ENCODE data around the gene PRCC. TPM values are rescaled to one million over a fixed set of nuclear protein-coding genes. Genes with fewer than 3 reads are reported as not detected.

PRCC gene, protein sequence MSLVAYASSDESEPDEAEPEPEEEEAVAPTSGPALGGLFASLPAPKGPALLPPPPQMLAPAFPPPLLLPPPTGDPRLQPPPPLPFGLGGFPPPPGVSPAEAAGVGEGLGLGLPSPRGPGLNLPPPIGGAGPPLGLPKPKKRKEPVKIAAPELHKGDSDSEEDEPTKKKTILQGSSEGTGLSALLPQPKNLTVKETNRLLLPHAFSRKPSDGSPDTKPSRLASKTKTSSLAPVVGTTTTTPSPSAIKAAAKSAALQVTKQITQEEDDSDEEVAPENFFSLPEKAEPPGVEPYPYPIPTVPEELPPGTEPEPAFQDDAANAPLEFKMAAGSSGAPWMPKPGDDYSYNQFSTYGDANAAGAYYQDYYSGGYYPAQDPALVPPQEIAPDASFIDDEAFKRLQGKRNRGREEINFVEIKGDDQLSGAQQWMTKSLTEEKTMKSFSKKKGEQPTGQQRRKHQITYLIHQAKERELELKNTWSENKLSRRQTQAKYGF
- total RNA-seq, result 10 to 100 TPM; 71.9 to 75.5 TPM

GRCh38 chr1:156767101-156767878, at the start of gene PRCC:
PRCC (plus strand) TSS chr1:156767535; CDS start chr1:156767772, 237 bp downstream.
- CTCF ChIA-PET, result interaction anchor here (0.7 to 18.8 kb wide), 8 partner anchors 11 to 322 kb away, joined by 3 to 206 read pairs (median 4); partner anchors contain the start of genes HDGF, ISG20L2, METTL25B and MRPL24
- ATAC-seq, result peak; percentile 96

GRCh38 chr1:156721131-156721530, 46.2 kb upstream of the PRCC start:
- peaks cover 23% of the 10 kb centered on the region for H3K4me1 Mint-ChIP-seq (ENCODE audit: low read depth)
- no peaks in the 10 kb centered on the region for H3K9me3 Mint-ChIP-seq (ENCODE audit: insufficient read depth)
- DNase-seq (no peak), ATAC-seq (no peak)
- H3K27ac Mint-ChIP-seq, result no peak overlapping the region
- peaks cover 48% of the 10 kb centered on the region for H3K36me3 Mint-ChIP-seq (ENCODE audit: low read depth)
- no peak overlapping the region for H3K4me3 Mint-ChIP-seq
- ChIA-PET POLR2A (no interaction called here), CTCF (interaction anchor here (0.9 to 12.9 kb wide), 9 partner anchors 14 to 335 kb away, joined by 3 to 543 read pairs (median 3); partner anchors contain the start of genes CRABP2 and NES)
- no peaks in the 10 kb centered on the region for H3K27me3 Mint-ChIP-seq (ENCODE audit: low read depth)

More at GRCh38 chr1:156767101-156767878, at the start of gene PRCC:
- Mint-ChIP-seq H3K9me3 (ENCODE audit: insufficient read depth) (no peaks in the 10 kb centered on the region), H3K4me3 (no peak within 1 kb of the TSS), H3K27me3 (ENCODE audit: low read depth) (no peaks in the 10 kb centered on the region), H3K4me1 (ENCODE audit: low read depth) (peaks cover 42% of the 10 kb centered on the region), H3K27ac (no peak within 1 kb of the TSS), H3K36me3 (ENCODE audit: low read depth) (peaks cover 33% of the 10 kb centered on the region)
- DNase-seq, result peak; percentile 99
- POLR2A ChIA-PET, result interaction anchor here (0.9 to 4.1 kb wide), 6 partner anchors 10 to 93 kb away, joined by 4 to 35 read pairs (median 8); partner anchors contain the start of genes HDGF, ISG20L2, METTL25B and MRPL24

DNA sequence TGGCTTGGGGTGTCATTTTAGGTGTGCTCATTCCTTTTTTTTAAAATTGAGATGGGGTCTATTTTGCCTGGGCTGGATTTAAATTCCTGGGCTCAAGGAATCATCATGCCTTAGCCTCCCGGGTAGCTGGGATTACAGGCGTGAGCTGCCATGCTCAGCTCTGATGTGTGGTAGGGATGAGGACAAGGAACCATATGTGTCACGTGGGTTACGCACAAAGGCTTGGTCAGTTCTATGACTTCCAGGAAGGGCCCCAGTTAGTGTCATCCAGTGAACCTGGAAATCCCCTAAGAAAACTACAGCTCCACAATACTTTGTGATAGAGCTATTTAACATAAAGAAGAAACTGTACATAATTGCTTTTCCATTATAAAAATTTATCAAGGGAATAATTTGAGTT, 45.8 kb upstream of the PRCC start:
- DNase-seq (no peak), ATAC-seq (no peak)
- Mint-ChIP-seq H3K9me3 (ENCODE audit: insufficient read depth) (no peaks in the 10 kb centered on the region), H3K4me3 (no peak overlapping the region), H3K27ac (no peak overlapping the region), H3K27me3 (ENCODE audit: low read depth) (no peaks in the 10 kb centered on the region), H3K4me1 (ENCODE audit: low read depth) (peaks cover 23% of the 10 kb centered on the region), H3K36me3 (ENCODE audit: low read depth) (peaks cover 47% of the 10 kb centered on the region)
- CTCF ChIA-PET, result interaction anchor here (0.9 to 12.9 kb wide), 8 partner anchors 14 to 336 kb away, joined by 3 to 543 read pairs (median 3); partner anchors contain the start of genes CRABP2, NES and NTRK1
- POLR2A ChIA-PET, result no interaction called here

DNA sequence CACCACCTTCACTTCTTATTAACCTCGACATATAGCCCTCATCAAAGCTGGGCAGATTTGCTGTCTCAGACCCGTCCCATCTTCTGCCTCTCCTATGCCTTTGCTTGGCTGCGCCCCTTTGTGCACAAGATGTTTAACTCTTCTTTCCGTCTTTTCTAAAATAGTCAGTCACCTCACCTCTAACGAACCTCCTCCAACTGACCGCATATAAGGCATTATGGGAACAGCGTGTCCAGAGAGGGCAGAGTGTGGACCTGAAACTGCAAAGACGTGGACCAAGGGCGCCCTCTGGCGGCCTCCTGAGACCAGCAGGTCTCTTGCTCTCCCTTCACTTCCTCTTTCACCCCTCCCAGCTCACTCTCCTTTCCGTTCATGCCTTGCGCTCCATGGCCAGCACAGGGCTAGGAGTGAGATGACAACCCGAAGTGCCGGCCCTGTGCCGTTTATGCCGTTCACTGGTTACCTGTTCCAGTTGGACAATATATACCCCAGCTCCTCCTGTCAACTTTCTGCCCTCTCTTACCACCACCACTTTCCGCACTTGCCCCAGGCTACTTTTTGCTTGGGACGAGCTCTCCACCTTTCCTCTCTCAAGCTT, 41.6 kb upstream of the PRCC start:
- POLR2A ChIA-PET, result interaction anchor here (0.7 to 7.4 kb wide), 8 partner anchors 15 to 1163 kb away, joined by 3 to 68 read pairs (median 11); partner anchors contain the start of genes ASH1L, HDGF, MRPL24 and PRCC
- H3K36me3 Mint-ChIP-seq (ENCODE audit: low read depth), result peaks cover 48% of the 10 kb centered on the region
- peaks cover 40% of the 10 kb centered on the region for H3K4me1 Mint-ChIP-seq (ENCODE audit: low read depth)
- no peak overlapping the region for H3K27ac Mint-ChIP-seq
- no peaks in the 10 kb centered on the region for H3K9me3 Mint-ChIP-seq (ENCODE audit: insufficient read depth)
- DNase-seq, result peak; percentile 86
- no peaks in the 10 kb centered on the region for H3K27me3 Mint-ChIP-seq (ENCODE audit: low read depth)
- no peak overlapping the region for H3K4me3 Mint-ChIP-seq
- CTCF ChIA-PET, result interaction anchor here (0.7 to 12.9 kb wide), 66 partner anchors 10 to 452 kb away, joined by 3 to 543 read pairs (median 6); partner anchors contain the start of genes CRABP2, HDGF, INSRR and MRPL24
- ATAC-seq, result peak; percentile 25

DNA sequence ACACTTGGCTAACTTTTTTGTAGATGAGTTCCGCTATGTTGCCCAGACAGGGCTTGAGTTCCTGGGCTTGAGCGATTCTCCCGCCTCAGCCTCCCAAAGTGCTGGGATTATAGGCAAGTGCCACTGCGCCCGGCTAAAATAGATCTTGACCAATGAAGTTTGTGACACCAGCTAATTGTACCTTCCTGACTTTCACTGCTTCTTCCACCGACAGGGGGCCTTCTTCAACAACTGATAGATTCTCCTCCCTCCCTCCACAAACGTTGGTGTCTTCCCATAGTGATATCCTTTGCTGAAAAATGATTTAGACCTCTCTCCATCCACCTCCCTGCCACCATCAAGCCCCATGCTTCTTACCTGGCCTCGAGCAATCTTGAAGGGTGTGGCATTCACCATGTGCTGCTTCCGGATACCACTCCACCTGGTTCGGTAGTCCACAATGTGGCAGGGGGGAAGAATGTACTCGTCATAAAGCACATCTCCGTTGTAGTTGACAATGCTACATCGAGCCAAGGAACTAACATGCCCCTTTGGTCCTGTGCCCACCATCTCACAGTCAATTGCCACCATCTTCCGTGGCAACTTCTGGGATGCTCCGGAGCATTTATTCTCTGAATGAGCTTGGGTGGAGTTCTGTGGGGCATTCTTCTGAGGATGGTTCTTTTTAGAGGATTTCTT, 40.6 kb upstream of the PRCC start:
- no peaks in the 10 kb centered on the region for H3K27me3 Mint-ChIP-seq (ENCODE audit: low read depth)
- POLR2A ChIA-PET, result interaction anchor here (0.7 to 7.4 kb wide), 9 partner anchors 14 to 1164 kb away, joined by 3 to 68 read pairs (median 16); partner anchors contain the start of genes ASH1L, HDGF, MRPL24 and NTRK1
- H3K4me1 Mint-ChIP-seq (ENCODE audit: low read depth), result peaks cover 40% of the 10 kb centered on the region
- H3K4me3 Mint-ChIP-seq, result no peak overlapping the region
- DNase-seq (peak; percentile 77), ATAC-seq (no peak)
- CTCF ChIA-PET, result interaction anchor here (0.7 to 12.9 kb wide), 65 partner anchors 9 to 341 kb away, joined by 3 to 543 read pairs (median 6); partner anchors contain the start of genes CRABP2, HAPLN2, HDGF and INSRR
- peaks cover 39% of the 10 kb centered on the region for H3K36me3 Mint-ChIP-seq (ENCODE audit: low read depth)
- no peaks in the 10 kb centered on the region for H3K9me3 Mint-ChIP-seq (ENCODE audit: insufficient read depth)
- H3K27ac Mint-ChIP-seq, result no peak overlapping the region

- Mint-ChIP-seq H3K4me3 (no peak overlapping the region), H3K27me3 (ENCODE audit: low read depth) (no peaks in the 10 kb centered on the region), H3K27ac (no peak overlapping the region), H3K4me1 (ENCODE audit: low read depth) (peaks cover 38% of the 10 kb centered on the region), H3K36me3 (ENCODE audit: low read depth) (peaks cover 38% of the 10 kb centered on the region), H3K9me3 (ENCODE audit: insufficient read depth) (no peaks in the 10 kb centered on the region)
- ChIA-PET POLR2A (interaction anchor here (0.6 to 7.4 kb wide), 12 partner anchors 13 to 145 kb away, joined by 3 to 68 read pairs (median 8); partner anchors contain the start of genes HDGF, MRPL24, NTRK1 and PRCC), CTCF (interaction anchor here (0.7 to 12.9 kb wide), 32 partner anchors 8 to 342 kb away, joined by 3 to 543 read pairs (median 18); partner anchors contain the start of genes CRABP2, HAPLN2, HDGF and INSRR)
- no peak for ATAC-seq
- no peak for DNase-seq
Measured at GRCh38 chr1:156727492-156727891, 39.8 kb upstream of the PRCC start.

DNA sequence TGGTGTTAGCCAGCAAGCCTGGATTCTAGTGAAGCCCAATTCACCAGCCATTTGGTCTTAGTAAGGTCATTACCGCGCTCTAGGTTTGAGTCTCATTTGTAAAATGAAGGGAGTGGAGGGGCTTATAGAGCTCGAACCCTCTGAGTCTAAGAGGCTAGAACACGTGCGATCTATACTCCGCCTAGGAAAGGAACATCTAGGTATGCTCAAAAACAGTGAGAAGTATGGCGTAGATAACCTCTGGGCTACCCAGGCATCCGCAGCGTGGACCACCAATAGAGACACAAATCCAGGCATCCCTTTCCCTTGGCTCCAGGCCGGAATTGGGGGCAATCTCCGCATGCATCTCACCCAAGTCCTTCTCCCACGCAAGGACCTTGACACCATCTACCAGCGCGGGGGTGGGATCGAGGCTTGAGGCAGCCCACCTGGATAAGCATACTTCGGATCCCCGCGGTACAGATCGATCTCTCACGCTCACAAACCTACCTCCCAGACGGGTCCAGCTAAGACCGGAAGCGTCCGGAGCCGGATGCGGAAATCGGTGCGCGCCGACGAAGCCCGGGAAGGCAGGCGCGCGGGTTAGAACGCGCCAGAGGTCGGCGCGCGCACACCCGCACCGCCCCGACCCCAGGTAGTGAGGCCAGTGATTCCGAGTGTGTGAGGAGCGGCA, 39.3 kb upstream of the PRCC start, which contains the start of gene METTL25B:
Gene METTL25B, plus strand, starts transcription at position 544 of the 673 bp plus-strand sequence. CDS start 636 bp downstream, outside the sequence.
- Mint-ChIP-seq H3K4me1 (ENCODE audit: low read depth) (peaks cover 36% of the 10 kb centered on the region), H3K9me3 (ENCODE audit: insufficient read depth) (no peaks in the 10 kb centered on the region), H3K27ac (no peak within 1 kb of the TSS), H3K27me3 (ENCODE audit: low read depth) (no peaks in the 10 kb centered on the region), H3K36me3 (ENCODE audit: low read depth) (peaks cover 39% of the 10 kb centered on the region), H3K4me3 (no peak within 1 kb of the TSS)
- DNase-seq, result peak; percentile 86
- peak; percentile 70 for ATAC-seq
- CTCF ChIA-PET, result interaction anchor here (0.9 to 12.9 kb wide), 20 partner anchors 14 to 342 kb away, joined by 3 to 543 read pairs (median 26); partner anchors contain the start of genes CRABP2, HAPLN2, HDGF and INSRR
- POLR2A ChIA-PET, result interaction anchor here (0.6 to 7.4 kb wide), 28 partner anchors 12 to 1452 kb away, joined by 3 to 68 read pairs (median 4); partner anchors contain the start of genes CRABP2, HDGF, MEF2D and MRPL24

DNA sequence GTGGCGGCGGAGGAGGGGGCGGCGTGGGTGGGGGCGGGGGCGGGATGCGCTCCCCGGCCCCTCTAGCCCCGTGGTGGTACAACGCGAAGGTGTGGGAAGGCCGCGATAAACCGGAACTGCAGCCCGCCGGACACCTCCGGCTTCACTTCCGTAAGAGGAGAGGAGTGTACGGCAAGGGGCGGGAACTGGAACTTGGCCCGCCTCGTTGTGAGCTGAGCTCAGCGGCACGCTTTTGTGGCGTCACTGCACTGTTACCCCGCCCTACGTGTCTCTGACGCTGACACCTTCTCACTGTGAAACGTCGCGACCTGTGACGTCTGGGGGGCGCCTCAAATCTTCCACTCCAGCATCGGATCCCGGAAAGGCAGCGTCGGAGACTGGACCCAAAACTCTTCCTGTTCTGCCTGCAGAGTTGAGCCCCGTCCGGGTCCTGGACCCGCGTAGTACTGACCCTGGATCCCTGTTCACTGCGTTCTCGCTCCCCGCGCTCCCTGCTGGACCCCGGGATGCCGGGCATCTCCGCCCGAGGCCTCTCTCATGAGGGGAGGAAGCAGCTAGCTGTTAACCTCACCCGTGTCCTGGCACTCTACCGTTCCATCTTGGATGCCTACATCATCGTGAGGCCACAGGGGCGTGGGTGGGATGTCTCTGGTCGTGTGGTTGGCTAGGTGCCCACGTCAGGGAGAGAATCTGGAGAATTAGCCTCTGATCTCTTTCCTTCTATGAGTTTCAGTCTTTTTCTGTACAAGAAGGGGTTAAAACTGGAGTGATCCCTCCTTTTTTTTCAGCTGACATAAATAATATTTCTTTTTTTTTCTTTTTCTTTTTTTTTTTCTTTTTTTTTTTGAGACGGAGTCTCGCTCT, 38.5 kb upstream of the PRCC start, which contains the start of gene ISG20L2:
Gene ISG20L2, minus strand, starts transcription at position 168 of the 864 bp plus-strand sequence. CDS start 1,114 bp downstream, outside the sequence.
- no peaks in the 10 kb centered on the region for H3K27me3 Mint-ChIP-seq (ENCODE audit: low read depth)
- H3K27ac Mint-ChIP-seq, result no peak within 1 kb of the TSS
- peak; percentile 99 for DNase-seq
- peaks cover 33% of the 10 kb centered on the region for H3K36me3 Mint-ChIP-seq (ENCODE audit: low read depth)
- H3K9me3 Mint-ChIP-seq (ENCODE audit: insufficient read depth), result no peaks in the 10 kb centered on the region
- CTCF ChIA-PET, result interaction anchor here (1.0 to 12.9 kb wide), 14 partner anchors 10 to 343 kb away, joined by 3 to 543 read pairs (median 84); partner anchors contain the start of genes CRABP2, HDGF, INSRR and MRPL24
- POLR2A ChIA-PET, result interaction anchor here (0.6 to 7.4 kb wide), 24 partner anchors 12 to 228 kb away, joined by 3 to 68 read pairs (median 4); partner anchors contain the start of genes CRABP2, HDGF, MEF2D and MRPL24
- peak; percentile 90 for ATAC-seq
- peaks cover 29% of the 10 kb centered on the region for H3K4me1 Mint-ChIP-seq (ENCODE audit: low read depth)
- no peak within 1 kb of the TSS for H3K4me3 Mint-ChIP-seq

- POLR2A ChIA-PET, result no interaction called here
- Mint-ChIP-seq H3K9me3 (ENCODE audit: insufficient read depth) (no peaks in the 10 kb centered on the region), H3K27me3 (ENCODE audit: low read depth) (no peaks in the 10 kb centered on the region), H3K36me3 (ENCODE audit: low read depth) (peaks cover 36% of the 10 kb centered on the region), H3K27ac (no peak overlapping the region), H3K4me3 (no peak overlapping the region), H3K4me1 (ENCODE audit: low read depth) (peaks cover 25% of the 10 kb centered on the region)
- DNase-seq (no peak), ATAC-seq (no peak)
- CTCF ChIA-PET, result interaction anchor here (4.0 kb wide), 1 partner anchor 8 kb away, joined by 22 read pairs; no protein-coding TSS in a partner anchor
Measured at GRCh38 chr1:156733989-156734584, 33.2 kb upstream of the PRCC start.

Data from activated CD8-positive, alpha-beta T cell treated with anti-CD3 and anti-CD28 coated beads, Interleukin-2, amount 10 ng/mL, durations not matched to agents 7 days and 5 days (primary cell).